Keratinocyte (primary cell): Measurements from ENCODE around the gene ADAMTS2. TPM values are rescaled to one million over a fixed set of nuclear protein-coding genes. Genes with fewer than 3 reads are reported as not detected.

Source experiments
- DNase-seq: peaks from one replicate; pipeline ENCODE4 v3.0.0-alpha.2; 2011; ENCODE audit warnings: low read depth, missing footprints, low spot score
- FAIRE-seq: peaks from 2 replicates; lab custom pipeline; 2011; peaks lifted over from hg19 to GRCh38; lab: Jason Lieb, UNC
- H2AFZ ChIP-seq: 2 replicates; pipeline ENCODE4 v1.6.0; 2012; ENCODE audit warnings: low read length, control low read depth, inconsistent platforms; ENCODE audit not compliant: control insufficient read depth
- H3K27ac ChIP-seq: 2 replicates; pipeline ENCODE4 v1.5.1; 2011; ENCODE audit warnings: low read length; ENCODE audit not compliant: control insufficient read depth, insufficient read depth
- H3K27me3 ChIP-seq: 3 replicates; pipeline ENCODE4 v1.6.0; 2011; ENCODE audit warnings: low read length; ENCODE audit not compliant: control insufficient read depth, insufficient read depth; ENCODE audit errors: extremely low read depth
- H3K36me3 ChIP-seq, 2 experiments: 2 replicates in 1 of 2; 3 replicates in 1 of 2; pipeline ENCODE4 v1.5.1; 2011; ENCODE audit warnings: low read length in 2 of 2, mild to moderate bottlenecking in 1 of 2; ENCODE audit not compliant: control insufficient read depth in 2 of 2, insufficient read depth in 2 of 2; ENCODE audit errors: extremely low read depth in 1 of 2
- H3K4me1 ChIP-seq: 3 replicates; pipeline ENCODE4 v1.5.1; 2011; ENCODE audit warnings: low read length; ENCODE audit not compliant: control insufficient read depth, insufficient read depth; ENCODE audit errors: extremely low read depth
- H3K4me2 ChIP-seq: 3 replicates; pipeline ENCODE4 v1.6.0; 2011; ENCODE audit warnings: low read depth, low read length; ENCODE audit not compliant: control insufficient read depth, insufficient read depth; ENCODE audit errors: extremely low read depth
- H3K4me3 ChIP-seq, 3 experiments: fragments of 200-600 bp in 1 of 3; sonication (generic) in 1 of 3; 2 replicates in 2 of 3; 3 replicates in 1 of 3; pipeline ENCODE4 v1.5.1; 2011 to 2016; ENCODE audit warnings: low read length in 3 of 3, mild to moderate bottlenecking in 3 of 3, control low read depth in 2 of 3, inconsistent platforms in 1 of 3, low read depth in 1 of 3, mixed read lengths in 1 of 3, mixed run types in 1 of 3, moderate library complexity in 1 of 3; ENCODE audit not compliant: control insufficient read depth in 2 of 3, insufficient read depth in 2 of 3; ENCODE audit errors: extremely low read depth in 1 of 3
- H3K79me2 ChIP-seq: 2 replicates; pipeline ENCODE4 v1.6.0; 2012; ENCODE audit warnings: low read length; ENCODE audit not compliant: control insufficient read depth, insufficient read depth
- H3K9ac ChIP-seq: 3 replicates; pipeline ENCODE4 v1.6.0; 2011; ENCODE audit warnings: low read length; ENCODE audit not compliant: control insufficient read depth, insufficient read depth; ENCODE audit errors: extremely low read depth
- H3K9me1 ChIP-seq: 3 replicates; pipeline ENCODE4 v1.6.0; 2011; ENCODE audit warnings: low read length; ENCODE audit not compliant: control insufficient read depth, insufficient read depth; ENCODE audit errors: extremely low read depth
- H3K9me3 ChIP-seq: 2 replicates; pipeline ENCODE4 v1.5.1; 2012; ENCODE audit warnings: low read depth, low read length; ENCODE audit not compliant: control insufficient read depth
- H4K20me1 ChIP-seq: 3 replicates; pipeline ENCODE4 v1.6.0; 2011; ENCODE audit warnings: low read length; ENCODE audit not compliant: control insufficient read depth, insufficient read depth; ENCODE audit errors: extremely low read depth
- CTCF ChIP-seq, 3 experiments: IDR thresholded peaks in 1 of 3; conservative IDR thresholded peaks in 1 of 3; optimal IDR thresholded peaks in 1 of 3; 2 replicates in 2 of 3; 3 replicates in 1 of 3; pipeline versions ENCODE3 to v1.5.1; 2011; ENCODE audit warnings: low read length in 3 of 3, mild to moderate bottlenecking in 3 of 3, moderate library complexity in 2 of 3, control low read depth in 1 of 3, inconsistent platforms in 1 of 3; ENCODE audit not compliant: insufficient read depth in 2 of 3; ENCODE audit errors: extremely low read depth in 1 of 3
- EZH2 ChIP-seq: IDR thresholded peaks from one replicate; pipeline ENCODE4 v1.6.1; 2012; ENCODE audit warnings: inconsistent platforms, mild to moderate bottlenecking, low read length, moderate library complexity
- dilution Hi-C: fragments of 300-500 bp; cut with MboI; formaldehyde crosslinking; loops from one replicate; pipeline ENCODE4 v1.7.0; 2020; ENCODE audit warnings: low sequenced_read_pairs; ENCODE audit not compliant: extremely low pct_ligation_motif_present
- polyA plus RNA-seq, 5 experiments: library from polyadenylated mRNA; depleted of rRNA in 3 of 5; stranded (reverse) in 3 of 5; stranded (forward) in 1 of 5; unstranded in 1 of 5; fragments of >200 nt; gene quantifications; 1 replicate in 1 of 5; 2 replicates in 3 of 5; 3 replicates in 1 of 5; pipeline versions ENCODE4 v1.2.1 to v1.2.3, GENCODE V29; 2011 to 2012; ENCODE audit warnings: missing spikeins in 2 of 5, low read depth in 1 of 5, low replicate concordance in 1 of 5

The ADAMTS2 gene
- polyA plus RNA-seq, 1 donor (not counting 4 experiments of a cell fraction or from before 2014, with no cell fraction given), result not detected

- no peak overlapping the region for H3K27ac ChIP-seq
- no peaks in the 10 kb centered on the region for H3K36me3 ChIP-seq
- H4K20me1 ChIP-seq, result no peaks in the 10 kb centered on the region
- H3K9ac ChIP-seq, result no peak overlapping the region
- H3K27me3 ChIP-seq, result no peaks in the 10 kb centered on the region
- no peak overlapping the region for H2AFZ ChIP-seq
- dilution Hi-C loops, result no loop called here
- no peak overlapping the region for H3K4me3 ChIP-seq
- no peaks in the 10 kb centered on the region for H3K79me2 ChIP-seq
- no peak for TF ChIP-seq CTCF (optimal IDR thresholded peaks at IDR 0.05 in 1 of 3, IDR thresholded peaks at IDR 0.05 in 1 of 3, conservative IDR thresholded peaks at IDR 0.05 in 1 of 3; ENCODE audit: extremely low read depth in 1 of 3, insufficient read depth in 2 of 3, low read length in 3 of 3)
- no peak for TF ChIP-seq EZH2
- FAIRE-seq (no peak), DNase-seq (no peak)
- H3K9me3 ChIP-seq, result peaks cover 10% of the 10 kb centered on the region
- no peaks in the 10 kb centered on the region for H3K9me1 ChIP-seq
- no peak overlapping the region for H3K4me2 ChIP-seq
- no peaks in the 10 kb centered on the region for H3K4me1 ChIP-seq
These were observed 29.1 kb downstream of the ADAMTS2 start for GRCh38 chr5:179316111-179316551.

- Histone ChIP-seq H3K79me2 (no peaks in the 10 kb centered on the region), H3K4me2 (no peak overlapping the region), H3K4me3 (no peak overlapping the region), H3K9me1 (no peaks in the 10 kb centered on the region), H4K20me1 (no peaks in the 10 kb centered on the region), H3K4me1 (no peaks in the 10 kb centered on the region), H2AFZ (no peak overlapping the region), H3K36me3 (no peaks in the 10 kb centered on the region), H3K9me3 (peaks cover 12% of the 10 kb centered on the region), H3K27me3 (no peaks in the 10 kb centered on the region), H3K9ac (no peak overlapping the region), H3K27ac (no peak overlapping the region)
- dilution Hi-C loops, result no loop called here
- FAIRE-seq (no peak), DNase-seq (no peak)
- no peak for TF ChIP-seq CTCF (optimal IDR thresholded peaks at IDR 0.05 in 1 of 3, IDR thresholded peaks at IDR 0.05 in 1 of 3, conservative IDR thresholded peaks at IDR 0.05 in 1 of 3; ENCODE audit: extremely low read depth in 1 of 3, insufficient read depth in 2 of 3, low read length in 3 of 3)
- TF ChIP-seq EZH2, result no peak
These were observed 29.8 kb downstream of the ADAMTS2 start for GRCh38 chr5:179315356-179315890.
